GM19025 (cell line): ENCODE data around the gene OR51B2.
"Not testable (repeated sequence)": the region's sequence is repeated elsewhere in the genome, so short reads cannot be mapped to it uniquely, and the experiment has no call there.

ENCODE experiments used
- ATAC-seq: cut with Tn5 transposase; IDR thresholded peaks from one replicate; pipeline ENCODE4 v1.9.1; 2021; ENCODE audit warnings: mild to moderate bottlenecking, low read depth, moderate library complexity; ENCODE audit not compliant: unreplicated experiment

OR51B2 gene, protein sequence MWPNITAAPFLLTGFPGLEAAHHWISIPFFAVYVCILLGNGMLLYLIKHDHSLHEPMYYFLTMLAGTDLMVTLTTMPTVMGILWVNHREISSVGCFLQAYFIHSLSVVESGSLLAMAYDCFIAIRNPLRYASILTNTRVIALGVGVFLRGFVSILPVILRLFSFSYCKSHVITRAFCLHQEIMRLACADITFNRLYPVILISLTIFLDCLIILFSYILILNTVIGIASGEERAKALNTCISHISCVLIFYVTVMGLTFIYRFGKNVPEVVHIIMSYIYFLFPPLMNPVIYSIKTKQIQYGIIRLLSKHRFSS

DNA sequence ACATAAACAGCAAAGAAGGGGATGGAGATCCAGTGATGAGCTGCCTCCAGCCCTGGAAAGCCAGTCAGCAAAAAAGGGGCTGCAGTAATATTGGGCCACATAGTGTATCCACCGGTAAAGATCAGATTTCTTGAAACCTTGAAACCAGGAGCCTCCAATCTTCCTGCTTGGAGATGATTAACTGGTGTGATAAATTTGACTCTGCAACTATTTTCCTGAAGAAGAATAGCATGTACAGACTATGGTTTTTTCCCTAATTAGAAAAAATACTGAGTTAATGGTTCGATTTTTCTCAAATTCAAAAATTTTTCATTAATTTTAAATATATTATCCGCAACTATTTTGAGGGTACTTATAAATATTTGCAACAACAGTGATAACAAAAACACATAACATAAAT, at the start of gene OR51B2:
TSS of gene OR51B2 (minus strand) at position 101 of the 400 bp plus-strand sequence. CDS start at position 101, 0 bp downstream.
- no peak for ATAC-seq

DNA sequence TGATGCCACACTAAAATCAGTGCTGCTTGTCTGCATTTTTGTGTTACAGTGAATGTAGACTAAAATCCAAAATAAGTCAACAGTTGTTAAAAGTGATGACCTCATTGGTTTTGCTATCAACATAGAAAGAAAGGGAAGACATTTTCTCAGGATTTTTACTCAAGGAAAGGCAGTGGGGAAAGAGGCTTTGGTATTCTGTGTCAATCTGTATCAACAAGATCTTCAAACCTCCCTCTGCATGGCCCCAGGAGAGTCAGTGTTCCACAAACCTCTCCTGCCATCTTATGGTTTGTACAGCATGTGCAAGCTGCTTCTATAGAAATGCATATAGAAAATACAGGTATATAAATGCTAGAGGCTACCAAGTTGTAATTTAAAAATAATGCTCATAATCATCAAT, 45.7 kb upstream of the OR51B2 start:
- no peak for ATAC-seq

DNA sequence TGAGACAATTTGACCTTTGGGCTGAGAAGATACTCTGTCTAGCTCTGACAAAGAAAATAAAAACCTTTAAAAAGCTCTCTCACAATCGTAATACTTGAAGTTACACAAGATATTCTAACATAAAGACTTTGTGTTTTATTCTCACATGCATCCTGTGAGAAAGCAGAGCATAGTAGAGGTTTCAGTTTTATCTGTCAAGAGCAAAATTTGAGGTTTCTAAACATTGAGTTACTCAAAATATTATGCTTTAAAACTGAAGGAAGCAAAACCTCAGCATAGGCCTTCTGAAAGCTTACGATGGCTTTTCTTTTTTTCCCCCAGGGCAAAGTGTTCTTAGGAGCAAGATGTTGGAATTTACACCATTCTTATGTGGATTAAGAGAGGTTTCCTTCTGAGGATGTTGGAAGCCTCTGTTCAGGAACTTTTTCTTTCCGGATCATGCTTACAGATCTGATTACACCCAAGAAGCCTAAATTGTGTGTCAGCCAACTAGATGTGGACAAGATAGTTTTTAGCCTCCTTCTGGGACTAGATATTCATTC, 44.5 kb upstream of the OR51B2 start:
- no peak for ATAC-seq

DNA sequence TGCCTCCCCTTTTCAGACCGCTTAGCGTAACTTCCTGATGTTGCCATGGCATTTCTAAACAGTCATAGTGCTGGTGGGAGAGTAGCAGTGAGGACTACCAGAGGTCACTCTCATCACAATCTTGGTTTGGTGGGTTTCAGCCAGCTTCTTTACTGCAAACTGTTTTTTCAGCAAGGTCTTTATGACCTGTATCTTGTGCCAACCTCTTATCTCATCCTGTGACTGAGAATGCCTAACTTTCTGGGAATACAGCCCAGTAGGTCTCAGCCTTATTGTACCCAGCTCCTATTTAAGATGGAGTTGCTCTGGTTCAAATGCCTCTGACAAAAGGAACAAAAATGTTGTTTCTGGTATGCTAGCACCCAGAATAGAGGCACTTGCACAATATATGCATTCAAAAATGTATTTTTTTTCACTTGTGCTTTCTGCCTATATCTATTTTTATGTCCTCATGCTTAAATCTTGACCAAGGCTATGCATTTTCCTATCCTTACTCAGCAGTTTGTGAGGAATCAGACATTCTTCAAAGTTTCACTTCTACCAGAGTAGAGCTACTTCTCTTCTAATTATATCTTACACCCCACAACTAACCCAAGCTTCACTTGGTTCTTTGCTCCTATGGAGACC, 43.5 kb upstream of the OR51B2 start:
- no peak for ATAC-seq

DNA sequence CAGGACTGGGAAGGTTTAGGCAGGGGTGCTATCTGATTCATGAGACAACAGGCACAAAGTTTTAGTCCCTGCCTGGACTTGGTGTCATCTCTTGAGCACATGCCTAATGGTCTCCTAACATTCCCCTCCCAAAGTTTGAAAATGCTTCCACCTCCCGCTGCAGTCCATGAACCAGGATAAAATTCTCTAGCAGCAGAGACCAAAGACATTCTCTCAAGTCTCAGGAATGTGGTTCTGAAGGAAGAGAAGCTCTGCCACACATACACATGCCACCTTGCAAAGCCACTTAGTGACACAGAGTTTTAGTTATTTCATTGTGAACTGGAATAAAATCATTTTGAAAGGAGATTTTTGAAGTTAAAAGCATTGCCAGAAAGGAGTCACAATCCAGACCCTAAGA, 42.8 kb upstream of the OR51B2 start:
- ATAC-seq = no peak

DNA sequence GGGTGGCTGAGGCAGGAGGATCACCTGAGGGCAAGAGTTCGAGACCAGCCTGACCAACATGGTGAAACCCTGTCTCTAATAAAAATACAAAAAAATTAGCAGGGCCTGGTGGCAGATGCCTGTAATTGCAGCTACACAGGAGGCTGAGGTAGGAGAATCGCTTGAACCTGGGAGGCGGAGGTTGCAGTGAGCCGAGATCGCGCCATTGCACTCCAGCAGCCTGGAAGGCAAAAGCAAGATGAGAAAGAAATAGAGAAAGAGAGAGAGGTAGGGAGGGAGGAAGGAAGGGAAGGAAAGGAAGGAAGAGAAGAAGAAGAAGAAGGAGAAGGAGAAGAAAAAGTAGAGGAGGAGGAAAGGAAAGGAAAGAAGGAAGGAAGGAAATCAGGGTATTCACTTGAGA, 42.3 kb upstream of the OR51B2 start:
- not testable (repeated sequence) for ATAC-seq

DNA sequence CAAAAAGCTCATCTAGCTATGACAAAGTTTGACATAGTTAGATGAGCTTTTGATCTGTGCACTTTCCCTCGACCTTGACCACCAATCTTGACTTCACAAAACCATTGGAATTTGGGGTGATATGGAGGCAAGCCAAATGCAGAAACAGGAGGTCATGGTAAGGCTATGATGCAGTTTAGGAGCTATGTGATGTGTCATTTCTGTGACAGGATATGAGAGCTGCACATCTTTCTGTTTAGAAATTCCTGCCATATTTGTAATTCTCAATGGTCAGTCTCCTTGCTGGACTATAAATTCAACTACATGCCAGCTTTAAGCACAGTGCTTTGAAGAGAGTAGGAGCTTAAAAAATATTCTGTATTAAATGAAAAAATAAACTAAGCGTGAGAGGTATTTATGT, 40.1 kb upstream of the OR51B2 start:
- ATAC-seq = no peak

DNA sequence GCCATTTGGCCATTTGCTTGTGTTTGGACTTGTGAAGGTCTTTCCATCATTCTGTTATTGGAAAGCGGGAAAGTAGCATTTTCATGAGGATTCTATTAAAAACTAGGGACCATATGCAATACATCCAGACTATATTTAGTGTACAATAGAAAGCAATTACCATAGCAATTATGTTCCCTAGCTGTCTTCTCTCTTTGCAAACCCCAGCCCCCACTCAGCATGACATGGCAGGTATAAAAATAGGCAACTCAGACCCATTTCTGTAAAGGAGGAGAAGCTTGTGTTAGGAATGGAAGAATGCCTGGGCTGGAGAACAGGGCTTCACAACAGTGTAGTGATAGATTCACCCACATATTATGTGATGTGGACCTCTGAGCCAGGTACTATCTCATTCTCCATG, 39.6 kb upstream of the OR51B2 start:
- ATAC-seq = no peak

DNA sequence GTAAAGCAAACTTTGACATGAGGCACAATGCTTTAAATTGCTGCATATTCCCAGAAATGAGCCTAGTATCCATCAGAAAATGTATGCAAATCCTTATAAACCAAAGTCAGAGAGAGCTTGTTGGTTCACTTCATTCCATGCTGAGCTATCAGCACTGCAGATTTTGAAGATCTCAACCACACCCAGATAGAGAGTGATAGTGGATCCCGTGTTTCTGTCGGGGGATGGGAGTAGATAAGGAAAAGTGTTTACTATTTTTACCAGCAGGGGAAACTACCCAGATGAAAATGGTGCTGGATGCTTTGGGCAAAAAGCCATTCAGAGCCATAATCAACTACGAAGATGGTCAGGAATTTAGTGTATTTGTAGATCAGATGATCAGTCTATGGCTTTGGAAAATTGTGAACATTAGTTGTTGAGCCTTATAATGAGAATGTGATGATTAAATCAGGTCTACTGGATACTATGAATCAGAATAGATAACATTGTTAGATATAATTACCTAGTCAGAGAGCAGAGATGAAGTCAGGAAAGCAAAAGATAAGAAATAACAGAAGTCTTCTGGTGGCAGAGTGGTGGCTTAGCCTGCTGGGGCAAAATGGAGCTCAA, 38.0 kb upstream of the OR51B2 start:
- no peak for ATAC-seq

DNA sequence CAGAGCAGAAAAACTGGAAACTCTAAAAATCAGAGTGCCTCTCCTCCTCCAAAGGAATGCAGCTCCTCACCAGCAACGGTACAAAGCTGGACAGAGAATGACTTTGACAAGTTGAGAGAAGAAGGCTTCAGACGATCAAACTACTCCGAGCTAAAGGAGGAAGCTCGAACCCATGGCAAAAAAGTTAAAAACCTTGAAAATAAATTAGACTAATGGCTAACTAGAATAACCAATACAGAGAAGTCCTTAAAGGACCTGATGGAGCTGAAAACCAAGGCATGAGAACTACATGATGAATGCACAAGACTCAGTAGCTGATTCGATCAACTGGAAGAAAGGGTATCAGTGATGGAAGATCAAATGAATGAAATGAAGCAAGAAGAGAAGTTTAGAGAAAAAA, 31.9 kb upstream of the OR51B2 start:
- ATAC-seq = not testable (repeated sequence)

DNA sequence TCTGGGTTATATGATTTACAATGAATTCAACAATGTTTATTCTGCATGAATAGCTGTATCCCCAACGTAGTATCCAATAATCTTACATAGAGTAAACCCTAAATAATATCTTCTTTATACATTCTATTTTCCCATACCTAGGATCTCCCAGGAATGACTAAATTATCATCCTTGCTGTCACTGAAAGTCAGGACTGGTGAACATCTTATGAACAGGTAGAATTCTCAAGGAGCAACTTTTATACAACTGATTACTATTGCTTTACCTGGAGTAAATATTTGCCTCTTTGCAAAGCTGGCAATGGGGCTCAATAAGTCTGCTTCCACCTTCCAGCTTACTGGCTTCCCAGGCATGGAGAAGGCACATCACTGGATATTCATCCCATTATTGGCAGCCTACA, 27.1 kb upstream of the OR51B2 start, which contains the start of gene OR51B6:
TSS of gene OR51B6 (plus strand) at position 301 of the 400 bp plus-strand sequence. CDS start at position 301, 0 bp downstream.
- no peak for ATAC-seq

DNA sequence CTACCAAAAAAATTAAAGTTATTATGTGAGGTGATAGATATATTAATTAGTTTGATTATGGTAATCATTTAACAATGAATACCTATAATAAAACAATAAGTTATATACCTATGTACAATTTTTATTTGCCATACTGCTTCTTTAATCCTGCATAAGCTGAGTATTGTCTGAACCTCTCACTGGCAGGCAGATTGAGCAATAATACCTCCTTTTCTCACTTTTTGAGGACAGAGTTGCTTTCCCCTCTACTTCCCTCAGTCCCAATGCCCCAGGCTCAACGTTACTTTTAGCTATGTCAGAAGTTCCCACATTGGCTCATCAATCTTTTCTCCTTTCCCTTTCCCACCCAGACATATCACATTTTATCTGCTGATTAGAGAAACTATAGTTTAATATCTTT, 25.5 kb upstream of the OR51B2 start:
- no peak for ATAC-seq

DNA sequence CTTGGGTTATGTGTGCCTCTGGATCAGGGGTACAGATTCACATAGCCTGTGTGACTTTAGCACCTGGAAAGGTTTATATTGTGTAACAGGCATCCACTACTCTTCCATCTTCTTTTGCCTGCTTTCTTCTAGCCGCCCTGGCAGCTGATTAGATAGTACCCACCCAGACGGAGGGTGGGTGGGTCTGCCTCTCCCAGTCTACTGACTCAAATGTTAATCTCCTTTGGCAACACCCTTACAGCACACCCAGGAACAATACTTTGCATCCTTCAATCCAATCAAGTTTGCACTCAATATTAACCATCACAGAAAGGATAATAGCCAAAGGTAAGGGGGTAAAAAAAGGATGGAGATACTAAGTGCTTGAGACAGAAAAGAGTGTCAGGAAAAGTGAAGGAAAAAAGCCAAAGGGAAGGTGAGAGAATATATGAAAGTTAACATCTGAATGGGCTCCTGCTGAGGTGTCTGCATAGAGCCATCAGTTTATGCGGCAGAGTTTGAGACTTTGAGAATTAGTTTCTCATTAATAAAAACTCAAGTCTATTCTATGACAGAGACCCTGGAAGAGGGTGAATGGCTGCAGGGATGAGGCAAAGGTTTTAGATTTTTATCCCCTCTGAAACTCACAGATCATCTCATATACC, 24.6 kb upstream of the OR51B2 start:
- ATAC-seq = no peak

DNA sequence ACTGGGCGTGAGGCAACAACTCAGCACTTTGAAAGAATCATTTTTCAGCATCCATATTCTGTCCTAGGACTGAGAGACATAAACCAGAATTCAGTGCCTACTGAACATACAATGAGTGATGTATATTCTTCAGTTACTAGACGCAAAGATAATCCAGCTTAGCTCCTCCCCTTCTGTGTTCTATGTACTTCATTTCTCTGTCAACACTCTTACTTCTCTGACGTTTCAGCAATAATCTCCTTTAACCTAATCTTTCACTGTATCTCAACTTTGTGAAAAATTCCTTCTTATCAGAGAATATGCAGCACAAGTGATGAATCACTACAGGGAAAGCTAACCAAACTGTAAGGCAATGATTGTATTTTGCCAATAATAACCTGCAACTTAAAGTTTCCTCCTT, 21.7 kb upstream of the OR51B2 start:
- no peak for ATAC-seq

DNA sequence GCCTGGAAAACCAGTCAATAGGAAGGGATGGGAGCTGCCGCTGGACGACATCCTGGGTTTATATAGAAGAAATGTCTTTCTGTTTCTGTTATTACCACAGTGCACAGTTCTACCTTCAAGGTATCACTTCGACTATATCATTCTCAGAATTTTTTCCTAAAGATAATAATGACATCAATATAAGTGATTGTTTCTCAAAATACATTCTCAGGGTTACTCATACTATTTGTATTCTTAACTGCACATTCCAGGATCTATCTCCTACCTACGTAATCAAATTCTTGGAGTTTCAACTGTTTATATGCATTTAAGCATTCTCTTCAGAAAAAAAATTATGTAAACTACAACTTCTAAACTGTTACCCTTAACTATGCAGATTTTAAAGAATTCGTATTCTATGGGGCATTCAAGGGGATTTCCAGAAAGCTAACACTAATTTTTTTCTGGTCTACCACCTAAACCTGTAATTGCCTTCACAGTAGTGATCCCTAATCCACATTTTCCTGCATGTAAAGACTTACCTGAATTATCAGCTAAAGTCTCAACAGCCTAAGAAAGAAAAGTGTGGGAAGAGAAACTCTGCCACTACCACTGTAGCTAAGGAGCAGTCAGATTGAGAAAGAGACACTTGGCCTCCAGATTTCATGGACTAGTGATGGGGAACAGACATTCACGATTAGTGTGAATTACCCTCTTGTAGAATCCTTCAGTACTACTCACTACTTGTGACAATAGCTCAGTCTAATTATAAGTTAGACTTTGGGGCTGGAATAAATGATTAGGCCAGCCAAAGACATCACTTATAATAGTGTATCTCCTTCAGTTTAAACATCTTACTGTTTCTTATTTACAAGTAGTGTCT, 19.6 kb upstream of the OR51B2 start, which contains the start of gene OR51B5:
TSS of gene OR51B5 (minus strand) at position 51 of the 862 bp plus-strand sequence. CDS start at position 51, 0 bp downstream.
- no peak for ATAC-seq

DNA sequence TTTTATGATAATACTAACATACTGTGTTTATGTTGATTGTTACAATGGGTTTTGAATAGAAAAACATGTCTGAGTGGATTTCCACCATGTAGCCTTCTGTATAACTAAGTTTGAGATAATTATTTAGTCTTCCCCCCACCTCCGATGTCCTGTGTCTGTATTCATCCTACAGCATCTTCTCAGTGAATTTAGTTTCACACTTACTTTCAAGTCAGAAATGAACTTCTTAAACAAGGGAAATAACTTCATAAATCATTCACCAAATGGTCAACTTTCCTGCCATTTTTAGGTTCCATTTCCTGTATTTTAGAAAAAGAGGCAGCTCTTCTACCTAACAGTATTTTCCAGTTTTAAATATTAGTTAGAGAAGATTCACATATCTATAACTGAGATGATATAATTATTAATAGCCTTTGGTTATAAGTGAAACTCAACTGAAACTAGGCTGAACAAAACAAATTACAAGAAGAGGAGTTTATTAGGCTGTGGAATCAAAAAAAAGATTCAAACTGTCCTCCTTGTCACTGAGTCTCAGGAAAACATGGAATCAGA, 15.8 kb upstream of the OR51B2 start:
- ATAC-seq = peak; percentile 78

DNA sequence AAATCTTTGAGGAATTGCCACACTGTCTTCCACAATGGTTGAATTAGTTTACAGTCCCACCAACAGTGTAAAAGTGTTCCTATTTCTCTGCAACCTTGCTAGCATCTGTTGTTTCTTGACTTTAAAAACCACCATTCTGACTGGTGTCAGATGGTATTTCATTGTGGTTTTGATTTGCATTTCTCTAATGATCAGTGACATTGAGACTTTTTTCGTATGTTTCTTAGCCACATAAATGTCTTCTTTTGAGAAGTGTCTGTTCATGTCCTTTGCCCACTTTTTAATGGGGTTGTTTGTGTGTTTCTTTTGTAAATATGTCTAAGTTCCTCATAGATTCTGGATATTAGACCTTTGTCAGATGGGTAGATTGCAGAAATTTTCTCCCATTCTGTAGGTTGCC, 13.2 kb upstream of the OR51B2 start:
- ATAC-seq = not testable (repeated sequence)

DNA sequence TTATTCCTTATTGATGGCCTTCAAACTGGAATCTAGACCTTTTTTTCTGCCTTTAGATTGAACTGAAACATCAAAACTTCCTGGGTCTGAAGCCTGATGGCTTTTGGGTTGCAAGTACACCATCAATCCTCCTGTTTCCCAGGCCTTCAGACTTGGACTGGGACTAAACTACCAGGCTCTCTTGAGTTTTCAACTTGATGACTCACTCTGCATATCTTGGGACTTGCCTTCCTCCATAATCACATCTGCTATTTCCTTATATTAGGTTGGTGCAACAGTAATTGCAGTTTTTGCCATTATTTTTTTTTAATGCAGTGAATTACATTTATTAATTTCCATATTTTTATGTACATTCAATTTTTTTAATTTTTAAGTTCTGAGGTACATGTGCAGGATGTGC, 12.2 kb upstream of the OR51B2 start:
- ATAC-seq = no peak

DNA sequence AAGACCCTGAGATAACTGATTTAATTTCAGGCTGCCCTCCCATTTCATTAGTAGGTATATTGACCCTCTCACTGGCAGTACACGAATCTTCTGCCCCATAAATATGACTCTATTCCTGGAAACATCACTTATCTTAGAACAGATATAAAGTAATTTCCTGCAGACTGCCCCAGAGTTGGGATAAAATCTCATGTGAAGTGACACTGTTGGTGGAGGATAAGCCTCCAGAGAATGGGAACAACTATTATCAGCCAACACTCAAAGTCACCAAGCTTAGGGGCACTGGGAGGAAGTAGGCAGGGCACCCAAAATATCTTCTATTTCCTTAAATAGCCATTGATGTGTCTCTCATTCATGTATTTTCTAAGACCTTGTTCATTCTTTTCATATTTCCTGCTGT, 11.1 kb upstream of the OR51B2 start:
- ATAC-seq = no peak

DNA sequence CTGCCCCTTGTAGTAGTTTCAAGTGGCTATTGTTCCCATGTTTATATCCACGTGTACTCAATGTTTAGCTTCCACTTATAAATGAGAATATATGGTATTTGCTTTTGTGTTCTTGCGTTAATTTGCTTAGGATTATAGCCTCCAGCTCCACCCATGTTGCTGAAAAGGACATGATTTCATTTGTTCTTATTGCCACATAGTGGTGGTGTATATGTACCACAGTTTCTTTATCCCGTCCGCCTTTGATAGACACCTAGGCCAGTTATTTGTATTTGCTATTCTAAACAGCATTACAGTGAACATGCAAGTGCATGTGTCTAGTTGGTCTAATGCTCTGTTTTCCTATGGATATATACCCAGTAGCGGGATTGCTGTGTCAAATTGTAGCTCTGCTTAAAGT, 6.8 kb downstream of the OR51B2 start:
- no peak for ATAC-seq
